Uterus (tissue), 4 donors: ENCODE results near the gene C19orf47. TPM values are rescaled to one million over a fixed set of nuclear protein-coding genes. Genes with fewer than 3 reads are reported as not detected.

Experiments used
- DNase-seq, 2 donors: peaks; one replicate each; pipeline ENCODE4 v3.0.0-alpha.2; 2019 to 2020
- H3K27ac ChIP-seq, 2 donors: fragments of 200-600 bp; sonication (generic); 1 replicate in 1 of 2; 2 replicates in 1 of 2; pipeline ENCODE4 v1.5.1; 2016 to 2018
- H3K27me3 ChIP-seq, 2 donors: fragments of 200-600 bp; sonication (generic); one replicate each; pipeline ENCODE4 v1.5.1; 2018 to 2019; ENCODE audit warnings: control low read depth in 1 of 2
- H3K36me3 ChIP-seq, 2 donors: fragments of 200-600 bp; sonication (generic); one replicate each; pipeline ENCODE4 v1.5.1; 2019; ENCODE audit warnings: control low read depth in 1 of 2
- H3K4me1 ChIP-seq, 2 donors: fragments of 200-600 bp; sonication (generic); one replicate each; pipeline ENCODE4 v1.5.1; 2018 to 2019; ENCODE audit warnings: control low read depth in 1 of 2
- H3K4me3 ChIP-seq, 2 donors: fragments of 200-600 bp; sonication (generic); 1 replicate in 1 of 2; 2 replicates in 1 of 2; pipeline ENCODE4 v1.5.1; 2018 to 2019; ENCODE audit warnings: mild to moderate bottlenecking in 1 of 2
- H3K9me3 ChIP-seq, 2 donors: fragments of 200-600 bp; sonication (generic); one replicate each; pipeline ENCODE4 v1.5.1; 2019; ENCODE audit warnings: control low read depth in 1 of 2
- CTCF ChIP-seq, 4 experiments: fragments of 200-600 bp in 2 of 4; fragments of 450-650 bp in 2 of 4; sonication (generic) in 2 of 4; IDR thresholded peaks; one replicate each; pipeline ENCODE4 v1.5.1; 2016 to 2019; ENCODE audit warnings: antibody characterized with exemption in 4 of 4, mild to moderate bottlenecking in 2 of 4, moderate library complexity in 1 of 4
- POLR2A ChIP-seq, 2 donors: fragments of 450-650 bp; IDR thresholded peaks; one replicate each; pipeline ENCODE4 v1.6.1; 2016; ENCODE audit warnings: antibody characterized with exemption in 2 of 2, mild to moderate bottlenecking in 1 of 2, moderate library complexity in 1 of 2
- intact Hi-C: fragments of 100-400 bp; cut with DNase I; formaldehyde crosslinking; loops from one replicate; pipeline ENCODE4 v1.15.1; 2023; ENCODE audit warnings: low total_unique reads
- total RNA-seq, 4 donors: library from RNA; depleted of rRNA in 3 of 4; stranded (reverse); fragments of >200 nt in 3 of 4; gene quantifications; one replicate each; pipeline versions ENCODE4 v1.1.0 to v1.2.4, GENCODE V29; 2014 to 2023
- donor health status: DM: yes; HTN: yes; CAD: no.

Gene C19orf47
- total RNA-seq, 4 donors from 2014 or later: 7.1 to 21.2 (median 13.3) TPM

GRCh38 chr19:40358773-40359172 is 10.6 kb upstream of the C19orf47 start:
- intact Hi-C loops: no loop called here

GRCh38 chr19:40357640-40358039 is 9.4 kb upstream of the C19orf47 start:
- Histone ChIP-seq H3K9me3 (no peaks in the 10 kb centered on the region), H3K27me3 (no peaks in the 10 kb centered on the region), H3K27ac (no peak overlapping the region), H3K4me1 (no peaks in the 10 kb centered on the region), H3K4me3 (no peak overlapping the region), H3K36me3 (no peaks in the 10 kb centered on the region)
- no peak for TF ChIP-seq POLR2A (IDR thresholded peaks at IDR 0.05)
- no peak for TF ChIP-seq CTCF (IDR thresholded peaks at IDR 0.05)
- DNase-seq: no peak
- intact Hi-C loops: no loop called here

More at GRCh38 chr19:40358773-40359172, 10.6 kb upstream of the C19orf47 start:
- no peak for TF ChIP-seq CTCF (IDR thresholded peaks at IDR 0.05)
- no peak for TF ChIP-seq POLR2A (IDR thresholded peaks at IDR 0.05)
- Histone ChIP-seq H3K27ac (no peak overlapping the region), H3K9me3 (no peaks in the 10 kb centered on the region), H3K4me3 (no peak overlapping the region), H3K27me3 (no peaks in the 10 kb centered on the region), H3K4me1 (no peaks in the 10 kb centered on the region), H3K36me3 (no peaks in the 10 kb centered on the region)
- DNase-seq: no peak

- Histone ChIP-seq H3K27ac (no peak overlapping the region), H3K36me3 (no peaks in the 10 kb centered on the region), H3K9me3 (no peaks in the 10 kb centered on the region), H3K27me3 (no peaks in the 10 kb centered on the region), H3K4me1 (no peaks in the 10 kb centered on the region), H3K4me3 (no peak overlapping the region)
- intact Hi-C loops: no loop called here
- TF ChIP-seq CTCF (IDR thresholded peaks at IDR 0.05) (no peak), POLR2A (IDR thresholded peaks at IDR 0.05) (no peak)
- DNase-seq: no peak
Measured at GRCh38 chr19:40356681-40357595, 8.7 kb upstream of the C19orf47 start.

- H3K36me3 ChIP-seq: no peaks in the 10 kb centered on the region
- TF ChIP-seq POLR2A (IDR thresholded peaks at IDR 0.05) (no peak), CTCF (IDR thresholded peaks at IDR 0.05) (no peak)
- no peak for DNase-seq
- H3K4me1 ChIP-seq: no peaks in the 10 kb centered on the region
- no peaks in the 10 kb centered on the region for H3K9me3 ChIP-seq
- intact Hi-C loops: no loop called here
- no peak overlapping the region for H3K4me3 ChIP-seq
- no peaks in the 10 kb centered on the region for H3K27me3 ChIP-seq
- no peak overlapping the region for H3K27ac ChIP-seq
Measured at GRCh38 chr19:40355975-40356680, 7.9 kb upstream of the C19orf47 start.
